GM12891 (cell line): Measurements from ENCODE around the gene SYNPR.

Experiments
- PAX5 ChIP-seq: IDR thresholded peaks from 2 replicates; pipeline ENCODE4 v1.6.1; 2011; ENCODE audit warnings: low read length, moderate library complexity, mild to moderate bottlenecking; ENCODE audit not compliant: insufficient read depth, severe bottlenecking
- POLR2A ChIP-seq: IDR thresholded peaks from 2 replicates; pipeline ENCODE4 v1.6.1; 2011; ENCODE audit warnings: low read depth, low read length, control low read depth
- POLR2AphosphoS5 ChIP-seq: IDR thresholded peaks from 2 replicates; pipeline ENCODE4 v1.6.1; 2011; ENCODE audit warnings: low read depth, low read length, control low read depth
- SPI1 ChIP-seq: IDR thresholded peaks from 2 replicates; pipeline ENCODE4 v1.6.1; 2011; ENCODE audit warnings: low read depth, low read length, control low read depth
- TAF1 ChIP-seq: IDR thresholded peaks from 2 replicates; pipeline ENCODE4 v1.6.1; 2011; ENCODE audit warnings: low read depth, low read length, control low read depth

GRCh38 chr3:63561879-63562278 is 283.8 kb downstream of the SYNPR start:
- TF ChIP-seq SPI1 (no peak), TAF1 (no peak), POLR2AphosphoS5 (no peak), POLR2A (no peak), PAX5 (no peak)
